OCI-LY1 (cell line): Measurements from ENCODE around the gene DUS2.

Experiments used
- EZH2 ChIP-seq: fragments of 200-600 bp; sonication (generic), shearing (Covaris generic); IDR thresholded peaks from 2 replicates; pipeline ENCODE4 v1.8.0; 2017; ENCODE audit warnings: borderline replicate concordance, mixed run types, mild to moderate bottlenecking, antibody characterized with exemption, low read length, moderate library complexity, mixed read lengths
- TF ChIP-seq, protein P1 (sequence below): fragments of 200-600 bp; sonication (generic), shearing (Covaris generic); IDR thresholded peaks from 2 replicates; pipeline ENCODE4 v1.5.1; 2017; ENCODE audit warnings: mild to moderate bottlenecking, antibody characterized with exemption, low read length, moderate library complexity, mixed read lengths

DNA sequence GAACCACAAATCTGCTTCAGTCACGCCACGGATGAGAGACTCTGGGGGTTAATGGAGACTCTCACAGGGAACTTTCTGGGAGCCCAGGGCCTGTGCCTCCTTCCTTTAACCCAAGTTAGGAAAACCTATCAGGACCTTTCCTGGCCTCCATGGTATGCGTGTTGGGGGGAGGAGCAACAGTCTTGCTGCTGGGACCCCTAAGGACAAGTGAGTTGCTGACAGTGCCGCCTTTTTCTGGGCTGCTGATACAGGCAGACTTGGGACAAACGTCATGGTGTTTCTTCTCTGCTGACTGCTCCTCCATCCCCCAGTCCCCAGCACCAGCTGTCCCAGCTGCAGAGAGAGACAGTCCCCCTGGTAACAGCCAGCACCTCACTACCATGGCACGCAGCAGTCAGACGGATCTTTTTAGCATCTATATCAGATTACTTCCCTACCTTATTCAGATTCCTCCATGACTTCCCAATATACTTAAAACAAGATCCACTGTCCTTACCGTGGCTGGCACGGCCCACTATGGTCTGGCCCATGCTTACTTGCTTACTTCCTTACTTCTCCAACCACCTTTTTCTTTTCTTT lies 13.8 kb upstream of the DUS2 start:
- TF ChIP-seq, protein P1, sequence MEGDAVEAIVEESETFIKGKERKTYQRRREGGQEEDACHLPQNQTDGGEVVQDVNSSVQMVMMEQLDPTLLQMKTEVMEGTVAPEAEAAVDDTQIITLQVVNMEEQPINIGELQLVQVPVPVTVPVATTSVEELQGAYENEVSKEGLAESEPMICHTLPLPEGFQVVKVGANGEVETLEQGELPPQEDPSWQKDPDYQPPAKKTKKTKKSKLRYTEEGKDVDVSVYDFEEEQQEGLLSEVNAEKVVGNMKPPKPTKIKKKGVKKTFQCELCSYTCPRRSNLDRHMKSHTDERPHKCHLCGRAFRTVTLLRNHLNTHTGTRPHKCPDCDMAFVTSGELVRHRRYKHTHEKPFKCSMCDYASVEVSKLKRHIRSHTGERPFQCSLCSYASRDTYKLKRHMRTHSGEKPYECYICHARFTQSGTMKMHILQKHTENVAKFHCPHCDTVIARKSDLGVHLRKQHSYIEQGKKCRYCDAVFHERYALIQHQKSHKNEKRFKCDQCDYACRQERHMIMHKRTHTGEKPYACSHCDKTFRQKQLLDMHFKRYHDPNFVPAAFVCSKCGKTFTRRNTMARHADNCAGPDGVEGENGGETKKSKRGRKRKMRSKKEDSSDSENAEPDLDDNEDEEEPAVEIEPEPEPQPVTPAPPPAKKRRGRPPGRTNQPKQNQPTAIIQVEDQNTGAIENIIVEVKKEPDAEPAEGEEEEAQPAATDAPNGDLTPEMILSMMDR, result no peak
- no peak for TF ChIP-seq EZH2
